ENCODE measurements around the gene LGALS9.
"Not testable (repeated sequence)": the region's sequence is repeated elsewhere in the genome, so short reads cannot be mapped to it uniquely, and the experiment has no call there.

Gene LGALS9

DNA sequence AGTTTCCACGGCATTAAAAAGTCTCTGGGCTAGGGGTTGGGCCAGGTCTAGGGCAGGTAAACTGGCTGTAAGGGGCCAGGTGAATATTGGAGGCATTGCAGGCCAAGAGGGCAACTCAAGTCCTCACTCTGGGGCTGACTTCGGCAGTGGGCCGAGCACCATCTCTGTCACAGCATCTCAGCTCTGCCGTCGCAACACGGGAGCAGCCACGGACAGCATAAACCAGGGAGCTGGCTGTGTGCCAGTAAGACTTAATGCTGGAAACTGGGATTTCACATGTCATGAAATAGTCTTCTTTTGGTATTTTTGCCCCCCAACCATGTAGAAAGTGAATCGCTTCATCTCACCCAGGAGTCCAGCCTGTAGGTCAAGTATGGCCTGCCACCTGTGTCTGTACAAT, 12.6 kb upstream of the LGALS9 start:
- Histone ChIP-seq H3K9me3 (ENCODE audit: control insufficient read depth in 1 of 2, low read length in 2 of 2) (no peaks in the 10 kb centered on the region), H3K4me1 (ENCODE audit: control insufficient read depth in 1 of 2, insufficient read depth in 2 of 2, low read length in 2 of 2) (no peaks in the 10 kb centered on the region), H3K36me3 (ENCODE audit: control insufficient read depth in 1 of 2, insufficient read depth in 2 of 2, low read length in 2 of 2) (peaks cover 64 to 74% of the 10 kb centered on the region in 2 donors), H3K27me3 (ENCODE audit: low read depth, low read length) (no peaks in the 10 kb centered on the region), H3K4me3 (ENCODE audit: low read depth in 1 of 2, low read length in 2 of 2) (no peak overlapping the region), H3K27ac (ENCODE audit: low read length) (no peak overlapping the region)

GRCh38 chr17:27620721-27621120, 10.3 kb upstream of the LGALS9 start:
- no peak overlapping the region for H3K27ac ChIP-seq (ENCODE audit: low read length)
- H3K9me3 ChIP-seq (ENCODE audit: control insufficient read depth in 1 of 2, low read length in 2 of 2): no peaks in the 10 kb centered on the region

GRCh38 chr17:27621536-27621935, 9.5 kb upstream of the LGALS9 start:
- Histone ChIP-seq H3K4me3 (ENCODE audit: low read depth in 1 of 2, low read length in 2 of 2) (no peak overlapping the region), H3K36me3 (ENCODE audit: control insufficient read depth in 1 of 2, insufficient read depth in 2 of 2, low read length in 2 of 2) (peaks cover 64 to 83% of the 10 kb centered on the region in 2 donors), H3K27ac (ENCODE audit: low read length) (no peak overlapping the region), H3K9me3 (ENCODE audit: control insufficient read depth in 1 of 2, low read length in 2 of 2) (no peaks in the 10 kb centered on the region), H3K27me3 (ENCODE audit: low read depth, low read length) (no peaks in the 10 kb centered on the region), H3K4me1 (ENCODE audit: control insufficient read depth in 1 of 2, insufficient read depth in 2 of 2, low read length in 2 of 2) (no peaks in the 10 kb centered on the region)

More at GRCh38 chr17:27620721-27621120, 10.3 kb upstream of the LGALS9 start:
- Histone ChIP-seq H3K27me3 (ENCODE audit: low read depth, low read length) (no peaks in the 10 kb centered on the region), H3K4me3 (ENCODE audit: low read depth in 1 of 2, low read length in 2 of 2) (no peak overlapping the region), H3K36me3 (ENCODE audit: control insufficient read depth in 1 of 2, insufficient read depth in 2 of 2, low read length in 2 of 2) (peaks cover 64 to 83% of the 10 kb centered on the region in 2 donors), H3K4me1 (ENCODE audit: control insufficient read depth in 1 of 2, insufficient read depth in 2 of 2, low read length in 2 of 2) (no peaks in the 10 kb centered on the region)

DNA sequence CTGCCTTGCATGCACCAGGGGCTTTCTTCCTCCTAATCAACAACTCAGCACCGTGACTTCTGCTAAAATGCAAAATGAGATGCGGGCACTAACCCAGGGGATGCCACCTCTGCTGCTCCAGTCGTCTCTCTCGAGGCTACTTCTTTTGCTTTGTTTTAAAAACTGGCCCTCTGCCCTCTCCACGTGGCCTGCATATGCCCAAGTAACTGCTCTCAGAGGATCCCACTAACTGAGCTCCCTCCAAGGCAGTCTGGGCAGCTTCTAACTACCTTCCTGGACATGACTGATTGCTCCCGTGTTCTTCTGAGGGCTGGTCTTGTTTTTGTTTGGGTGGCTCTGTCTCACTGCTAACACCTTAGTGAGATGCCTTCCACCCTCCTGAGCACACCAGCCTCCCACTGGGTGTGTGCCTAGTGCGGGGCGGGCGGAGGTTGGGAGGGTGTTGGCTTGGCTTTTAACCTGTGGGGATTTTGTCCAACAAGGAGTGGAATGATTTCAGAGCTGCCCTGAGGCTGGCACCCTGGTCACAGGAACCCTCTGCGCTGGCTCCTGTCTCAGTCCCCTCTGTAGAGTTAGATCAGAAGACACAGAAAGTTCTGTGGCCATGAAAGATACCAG, 8.9 kb upstream of the LGALS9 start:
- Histone ChIP-seq H3K27ac (ENCODE audit: low read length) (no peak overlapping the region), H3K27me3 (ENCODE audit: low read depth, low read length) (no peaks in the 10 kb centered on the region), H3K4me3 (ENCODE audit: low read depth in 1 of 2, low read length in 2 of 2) (no peak overlapping the region), H3K9me3 (ENCODE audit: control insufficient read depth in 1 of 2, low read length in 2 of 2) (no peaks in the 10 kb centered on the region), H3K36me3 (ENCODE audit: control insufficient read depth in 1 of 2, insufficient read depth in 2 of 2, low read length in 2 of 2) (peaks cover 59 to 83% of the 10 kb centered on the region in 2 donors), H3K4me1 (ENCODE audit: control insufficient read depth in 1 of 2, insufficient read depth in 2 of 2, low read length in 2 of 2) (no peaks in the 10 kb centered on the region)

DNA sequence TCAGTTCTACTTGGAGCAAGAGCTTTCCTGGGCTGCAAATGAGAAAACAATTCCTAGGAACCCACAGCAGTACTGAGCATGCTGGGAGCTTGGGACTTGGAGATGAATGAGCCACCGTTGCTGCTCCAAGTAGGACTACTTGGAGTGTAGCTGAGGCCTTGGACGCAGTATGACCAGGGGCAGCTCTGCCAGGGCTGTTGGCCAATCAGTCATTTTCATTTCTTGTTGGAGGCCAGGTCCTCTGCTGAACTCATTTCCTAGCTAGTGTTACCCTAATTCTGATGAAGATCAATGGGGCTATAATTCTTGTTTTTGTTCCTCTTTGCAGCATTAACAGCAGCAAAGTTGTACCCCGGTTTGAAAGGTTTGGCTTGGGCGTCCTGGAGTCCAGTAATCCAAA, 8.0 kb upstream of the LGALS9 start:
- peaks cover 50 to 75% of the 10 kb centered on the region in 2 donors for H3K36me3 ChIP-seq (ENCODE audit: control insufficient read depth in 1 of 2, insufficient read depth in 2 of 2, low read length in 2 of 2)
- H3K4me3 ChIP-seq (ENCODE audit: low read depth in 1 of 2, low read length in 2 of 2): no peak overlapping the region
- no peaks in the 10 kb centered on the region for H3K4me1 ChIP-seq (ENCODE audit: control insufficient read depth in 1 of 2, insufficient read depth in 2 of 2, low read length in 2 of 2)
- no peaks in the 10 kb centered on the region for H3K27me3 ChIP-seq (ENCODE audit: low read depth, low read length)
- no peak overlapping the region for H3K27ac ChIP-seq (ENCODE audit: low read length)
- no peaks in the 10 kb centered on the region for H3K9me3 ChIP-seq (ENCODE audit: control insufficient read depth in 1 of 2, low read length in 2 of 2)

GRCh38 chr17:27623614-27624013, 7.4 kb upstream of the LGALS9 start:
- Histone ChIP-seq H3K4me1 (ENCODE audit: control insufficient read depth in 1 of 2, insufficient read depth in 2 of 2, low read length in 2 of 2) (no peaks in the 10 kb centered on the region), H3K27me3 (ENCODE audit: low read depth, low read length) (no peaks in the 10 kb centered on the region), H3K36me3 (ENCODE audit: control insufficient read depth in 1 of 2, insufficient read depth in 2 of 2, low read length in 2 of 2) (peaks cover 44 to 68% of the 10 kb centered on the region in 2 donors), H3K9me3 (ENCODE audit: control insufficient read depth in 1 of 2, low read length in 2 of 2) (no peaks in the 10 kb centered on the region), H3K4me3 (ENCODE audit: low read depth in 1 of 2, low read length in 2 of 2) (no peak overlapping the region), H3K27ac (ENCODE audit: low read length) (no peak overlapping the region)

DNA sequence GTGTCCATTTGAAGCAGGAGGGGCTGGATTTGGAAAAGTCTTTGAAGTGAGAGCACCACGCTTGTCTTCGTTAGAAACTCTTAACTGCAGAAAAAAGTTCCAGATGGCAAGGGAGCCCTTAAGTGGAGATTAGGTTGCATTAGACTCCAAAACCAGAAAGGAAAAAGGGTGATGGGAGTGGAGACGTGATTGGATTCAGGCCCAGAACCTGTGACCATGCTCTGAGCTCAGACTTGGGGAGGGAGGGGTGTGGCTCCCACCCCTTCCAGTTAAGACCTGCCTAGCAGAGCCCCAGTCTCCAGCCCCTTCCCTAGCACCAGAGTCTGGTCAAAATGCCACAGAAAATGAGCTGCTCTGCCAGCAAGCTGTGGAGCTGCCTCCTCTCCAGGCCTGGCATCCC, 6.4 kb upstream of the LGALS9 start:
- Histone ChIP-seq H3K36me3 (ENCODE audit: control insufficient read depth in 1 of 2, insufficient read depth in 2 of 2, low read length in 2 of 2) (peaks cover 44 to 63% of the 10 kb centered on the region in 2 donors), H3K4me1 (ENCODE audit: control insufficient read depth in 1 of 2, insufficient read depth in 2 of 2, low read length in 2 of 2) (no peaks in the 10 kb centered on the region), H3K27ac (ENCODE audit: low read length) (no peak overlapping the region), H3K4me3 (ENCODE audit: low read depth in 1 of 2, low read length in 2 of 2) (no peak overlapping the region), H3K27me3 (ENCODE audit: low read depth, low read length) (no peaks in the 10 kb centered on the region), H3K9me3 (ENCODE audit: control insufficient read depth in 1 of 2, low read length in 2 of 2) (no peaks in the 10 kb centered on the region)

GRCh38 chr17:27625856-27626255, 5.1 kb upstream of the LGALS9 start:
- H3K36me3 ChIP-seq (ENCODE audit: control insufficient read depth in 1 of 2, insufficient read depth in 2 of 2, low read length in 2 of 2): peaks cover 36 to 51% of the 10 kb centered on the region in 2 donors
- H3K9me3 ChIP-seq (ENCODE audit: control insufficient read depth in 1 of 2, low read length in 2 of 2): no peaks in the 10 kb centered on the region
- no peaks in the 10 kb centered on the region for H3K4me1 ChIP-seq (ENCODE audit: control insufficient read depth in 1 of 2, insufficient read depth in 2 of 2, low read length in 2 of 2)
- no peaks in the 10 kb centered on the region for H3K27me3 ChIP-seq (ENCODE audit: low read depth, low read length)
- no peak overlapping the region for H3K27ac ChIP-seq (ENCODE audit: low read length)
- no peak overlapping the region for H3K4me3 ChIP-seq (ENCODE audit: low read depth in 1 of 2, low read length in 2 of 2)

DNA sequence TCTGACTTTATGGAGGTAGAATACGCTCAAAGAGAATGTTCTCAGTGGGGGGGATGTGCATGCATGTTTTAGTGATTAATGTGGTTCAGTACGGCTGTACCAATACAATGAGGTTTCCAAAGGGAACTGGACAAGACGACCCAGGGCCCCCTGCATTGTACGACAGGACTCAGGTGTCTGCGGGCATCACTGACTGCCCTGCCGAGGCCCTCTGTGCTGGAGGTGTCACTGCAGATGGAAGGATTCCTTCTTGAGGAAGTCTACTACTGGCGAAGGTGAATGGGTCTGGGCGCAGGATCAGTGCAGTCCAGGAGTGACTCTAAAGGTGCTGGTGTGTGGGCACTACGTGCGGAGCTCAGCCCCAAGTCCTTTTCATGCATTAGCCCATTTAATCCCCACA, 3.5 kb upstream of the LGALS9 start:
- Histone ChIP-seq H3K9me3 (ENCODE audit: control insufficient read depth in 1 of 2, low read length in 2 of 2) (no peaks in the 10 kb centered on the region), H3K27ac (ENCODE audit: low read length) (no peak overlapping the region), H3K4me1 (ENCODE audit: control insufficient read depth in 1 of 2, insufficient read depth in 2 of 2, low read length in 2 of 2) (no peaks in the 10 kb centered on the region), H3K36me3 (ENCODE audit: control insufficient read depth in 1 of 2, insufficient read depth in 2 of 2, low read length in 2 of 2) (peaks cover 20 to 35% of the 10 kb centered on the region in 2 donors), H3K27me3 (ENCODE audit: low read depth, low read length) (no peaks in the 10 kb centered on the region), H3K4me3 (ENCODE audit: low read depth in 1 of 2, low read length in 2 of 2) (no peak overlapping the region)

DNA sequence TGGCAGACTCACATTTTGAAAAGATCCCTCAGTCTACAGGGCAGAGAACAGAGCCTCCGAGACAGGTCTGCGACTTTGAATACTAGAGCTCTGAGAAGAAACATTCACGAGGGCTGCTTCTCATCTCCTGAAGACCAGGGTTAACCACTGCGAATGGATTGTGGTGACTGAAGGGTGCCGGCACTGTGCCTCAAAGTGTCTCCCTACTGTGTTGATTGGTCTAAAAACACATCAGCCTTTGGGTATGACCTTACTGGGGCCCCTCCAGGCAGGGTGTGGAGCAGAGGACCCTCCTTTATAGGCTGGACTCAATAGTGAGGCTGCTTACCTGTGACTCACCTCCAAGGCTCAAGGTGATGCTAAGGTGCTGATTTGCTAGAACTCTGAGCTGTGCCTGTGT, 2.6 kb upstream of the LGALS9 start:
- H3K36me3 ChIP-seq (ENCODE audit: control insufficient read depth in 1 of 2, insufficient read depth in 2 of 2, low read length in 2 of 2): peaks cover 12 to 26% of the 10 kb centered on the region in 2 donors
- H3K9me3 ChIP-seq (ENCODE audit: control insufficient read depth in 1 of 2, low read length in 2 of 2): no peaks in the 10 kb centered on the region
- no peak overlapping the region for H3K27ac ChIP-seq (ENCODE audit: low read length)
- H3K4me1 ChIP-seq (ENCODE audit: control insufficient read depth in 1 of 2, insufficient read depth in 2 of 2, low read length in 2 of 2): peaks cover 4 to 6% of the 10 kb centered on the region in 2 donors
- no peak overlapping the region for H3K4me3 ChIP-seq (ENCODE audit: low read depth in 1 of 2, low read length in 2 of 2)
- H3K27me3 ChIP-seq (ENCODE audit: low read depth, low read length): no peaks in the 10 kb centered on the region

- not testable (repeated sequence) for H3K4me3 ChIP-seq (ENCODE audit: low read depth in 1 of 2, low read length in 2 of 2); H3K27ac ChIP-seq (ENCODE audit: low read length); H3K27me3 ChIP-seq (ENCODE audit: low read depth, low read length); H3K9me3 ChIP-seq (ENCODE audit: control insufficient read depth in 1 of 2, low read length in 2 of 2)
- Histone ChIP-seq H3K4me1 (ENCODE audit: control insufficient read depth in 1 of 2, insufficient read depth in 2 of 2, low read length in 2 of 2) (peaks cover 12% of the 10 kb centered on the region in 2 donors), H3K36me3 (ENCODE audit: control insufficient read depth in 1 of 2, insufficient read depth in 2 of 2, low read length in 2 of 2) (peaks cover 3 to 19% of the 10 kb centered on the region in 2 donors)
These were observed 1.7 kb upstream of the LGALS9 start for GRCh38 chr17:27629260-27629659.

DNA sequence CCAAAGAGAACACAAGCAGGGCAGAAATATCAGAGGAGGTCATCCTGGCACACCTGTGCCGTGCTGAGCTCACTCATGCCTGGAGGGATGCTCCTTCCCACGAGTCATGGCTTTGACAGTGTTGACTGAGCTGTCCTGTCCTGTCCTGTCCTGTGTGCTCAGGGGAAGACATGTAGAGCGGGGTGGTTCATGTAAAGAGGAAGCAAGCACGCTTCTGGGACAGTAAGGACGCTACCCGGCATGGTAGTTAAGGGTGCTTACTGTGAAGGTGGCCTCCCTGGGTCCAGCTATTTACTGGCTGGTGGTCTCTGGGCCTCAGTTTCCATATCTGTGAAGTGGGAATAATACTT, 398 bp downstream of the LGALS9 start:
- Histone ChIP-seq H3K9me3 (ENCODE audit: control insufficient read depth in 1 of 2, low read length in 2 of 2) (no peaks in the 10 kb centered on the region), H3K4me1 (ENCODE audit: control insufficient read depth in 1 of 2, insufficient read depth in 2 of 2, low read length in 2 of 2) (peaks cover 12% of the 10 kb centered on the region in 2 donors), H3K27ac (ENCODE audit: low read length) (peak overlapping the region; percentile 86), H3K4me3 (ENCODE audit: low read depth in 1 of 2, low read length in 2 of 2) (peak overlapping the region; percentile 41 to 60), H3K36me3 (ENCODE audit: control insufficient read depth in 1 of 2, insufficient read depth in 2 of 2, low read length in 2 of 2) (peaks cover 0 to 7% of the 10 kb centered on the region in 2 donors), H3K27me3 (ENCODE audit: low read depth, low read length) (no peaks in the 10 kb centered on the region)

Data from muscle layer of duodenum (tissue), 2 donors.